Measurements from ENCODE around the gene SPX. TPM values are rescaled to one million over a fixed set of nuclear protein-coding genes. Genes with fewer than 3 reads are reported as not detected.

Gene SPX
- total RNA-seq, 2 donors from 2014 or later = 0.30 to 0.39 TPM

GRCh38 chr12:21559855-21560569 lies 33.9 kb downstream of the SPX start:
- Mint-ChIP-seq H3K27ac (no peak overlapping the region), H3K9me3 (no peaks in the 10 kb centered on the region), H3K36me3 (no peaks in the 10 kb centered on the region)
- ATAC-seq (peak; percentile 56 to 87), DNase-seq (ENCODE audit: low spot score in 2 of 2) (no peak)

DNA sequence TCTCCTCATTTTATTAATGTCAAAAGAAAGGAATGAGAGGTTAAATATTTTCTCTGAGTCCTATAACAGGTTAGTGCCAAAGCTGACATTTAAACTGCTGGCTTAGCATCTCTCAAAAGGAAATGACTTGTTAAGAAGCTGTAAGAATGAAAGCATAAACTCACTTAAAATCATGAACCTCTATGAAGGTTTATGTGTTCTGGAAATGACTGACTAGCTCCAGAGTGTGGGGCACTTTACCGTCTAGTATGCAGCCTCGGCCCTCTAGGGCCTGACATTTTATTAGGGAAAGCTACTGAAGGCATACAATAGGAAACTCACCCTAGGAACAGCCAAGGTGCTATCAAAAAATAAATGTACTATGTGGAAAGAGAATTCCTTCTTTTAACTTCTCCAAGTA lies 35.1 kb downstream of the SPX start:
- peak; percentile 59 to 85 for ATAC-seq
- Mint-ChIP-seq H3K27ac (no peak overlapping the region), H3K9me3 (no peaks in the 10 kb centered on the region), H3K36me3 (no peaks in the 10 kb centered on the region)
- no peak for DNase-seq (ENCODE audit: low spot score in 2 of 2)

- no peaks in the 10 kb centered on the region for H3K9me3 Mint-ChIP-seq
- DNase-seq (ENCODE audit: low spot score in 2 of 2) = no peak
- H3K27ac Mint-ChIP-seq = no peak overlapping the region
- no peak for ATAC-seq
- no peaks in the 10 kb centered on the region for H3K36me3 Mint-ChIP-seq
These were observed 36.8 kb downstream of the SPX start for GRCh38 chr12:21562859-21563258.

GRCh38 chr12:21566223-21566906 lies 40.3 kb downstream of the SPX start:
- H3K36me3 Mint-ChIP-seq = no peaks in the 10 kb centered on the region

DNA sequence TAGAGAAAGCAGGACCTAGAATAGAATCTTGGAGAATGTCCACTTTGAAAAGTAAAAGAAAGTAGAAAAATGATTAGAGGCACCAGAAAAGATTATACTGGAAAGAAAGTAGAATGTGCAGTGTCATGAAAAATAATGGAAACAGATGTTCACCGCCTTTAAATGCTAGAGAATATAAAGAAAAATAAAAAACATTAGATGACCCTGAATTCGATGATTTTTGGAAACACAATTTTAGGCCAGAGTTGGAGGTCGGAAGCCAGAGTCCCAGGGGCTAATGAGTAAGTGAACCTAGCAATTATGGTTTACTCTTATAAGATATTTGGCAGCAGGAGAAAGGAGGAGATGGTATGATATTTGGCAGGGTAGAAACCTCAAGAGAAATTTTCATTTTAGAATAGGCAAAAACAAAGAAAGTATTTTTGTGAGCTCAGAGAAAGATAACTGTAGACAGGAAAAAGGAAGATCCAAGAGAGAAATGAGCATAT lies 40.9 kb downstream of the SPX start:
- Mint-ChIP-seq H3K27ac (no peak overlapping the region), H3K36me3 (no peaks in the 10 kb centered on the region), H3K9me3 (no peaks in the 10 kb centered on the region)
- no peak for DNase-seq (ENCODE audit: low spot score in 2 of 2)
- ATAC-seq = no peak

More at GRCh38 chr12:21566223-21566906, 40.3 kb downstream of the SPX start:
- Mint-ChIP-seq H3K9me3 (no peaks in the 10 kb centered on the region), H3K27ac (no peak overlapping the region)
- DNase-seq (ENCODE audit: low spot score in 2 of 2) = no peak
- ATAC-seq = no peak

DNA sequence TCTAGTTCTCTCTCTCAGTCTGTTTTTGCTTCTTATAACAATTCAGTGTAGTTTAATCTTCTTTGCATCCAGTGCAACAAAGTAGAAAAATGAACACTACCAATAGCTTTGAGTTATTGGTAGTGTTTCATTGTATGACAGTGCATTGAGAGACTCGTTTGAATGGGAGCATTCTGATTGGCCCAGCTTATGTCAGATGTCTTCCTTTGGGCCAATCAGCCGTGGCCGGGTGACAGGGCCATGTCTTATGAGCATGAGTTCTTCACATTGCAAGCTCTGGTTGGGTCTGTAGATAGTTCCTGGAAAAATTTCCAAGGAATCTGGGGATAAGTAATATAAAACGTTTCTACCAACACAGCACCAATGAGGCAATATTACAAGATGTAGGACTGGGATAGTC lies 42.0 kb downstream of the SPX start:
- no peak for ATAC-seq
- no peaks in the 10 kb centered on the region for H3K36me3 Mint-ChIP-seq
- DNase-seq (ENCODE audit: low spot score in 2 of 2) = no peak
- H3K27ac Mint-ChIP-seq = no peak overlapping the region
- H3K9me3 Mint-ChIP-seq = no peaks in the 10 kb centered on the region

- H3K9me3 Mint-ChIP-seq = no peaks in the 10 kb centered on the region
- DNase-seq (ENCODE audit: low spot score in 2 of 2) (no peak), ATAC-seq (no peak)
- H3K27ac Mint-ChIP-seq = no peak overlapping the region
- H3K36me3 Mint-ChIP-seq = no peaks in the 10 kb centered on the region
These were observed 45.0 kb downstream of the SPX start for GRCh38 chr12:21571046-21571445.

DNA sequence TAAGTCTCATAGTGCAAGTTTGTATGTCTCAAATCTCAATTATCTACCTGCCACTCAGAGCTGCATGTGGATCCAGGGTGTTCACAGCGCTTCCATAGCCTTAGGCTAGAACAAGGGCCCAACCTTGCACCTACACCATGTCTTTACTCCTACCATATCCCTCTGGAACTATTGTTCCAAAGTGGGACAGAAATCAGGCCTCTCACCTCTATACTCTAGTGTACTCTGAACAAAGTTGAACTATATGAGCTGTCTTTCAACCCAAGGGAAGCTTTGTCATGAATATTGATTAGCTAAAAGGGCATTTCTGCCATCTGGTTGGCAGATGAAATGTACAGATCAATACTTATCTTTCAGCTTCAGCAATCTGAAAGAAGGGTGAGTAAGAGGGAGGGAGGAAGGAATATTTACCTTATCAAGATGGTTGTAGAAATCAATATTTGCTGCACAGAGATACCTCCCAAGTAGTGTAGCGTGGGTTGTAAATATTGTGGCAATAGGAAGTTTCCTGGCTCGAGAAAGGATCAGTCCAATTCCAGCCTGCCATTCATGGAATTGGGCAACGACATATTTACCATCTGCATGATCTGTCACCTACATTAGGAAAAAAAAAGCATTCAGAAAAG lies 47.8 kb downstream of the SPX start:
- no peak overlapping the region for H3K27ac Mint-ChIP-seq
- DNase-seq (ENCODE audit: low spot score in 2 of 2) = no peak
- H3K36me3 Mint-ChIP-seq = no peaks in the 10 kb centered on the region
- ATAC-seq = no peak
- H3K9me3 Mint-ChIP-seq = no peaks in the 10 kb centered on the region

GRCh38 chr12:21576431-21576830 lies 50.3 kb downstream of the SPX start:
- Mint-ChIP-seq H3K9me3 (no peaks in the 10 kb centered on the region), H3K27ac (no peak overlapping the region), H3K36me3 (peaks cover 0 to 5% of the 10 kb centered on the region in 2 donors)
- ATAC-seq (no peak), DNase-seq (ENCODE audit: low spot score in 2 of 2) (no peak)

DNA sequence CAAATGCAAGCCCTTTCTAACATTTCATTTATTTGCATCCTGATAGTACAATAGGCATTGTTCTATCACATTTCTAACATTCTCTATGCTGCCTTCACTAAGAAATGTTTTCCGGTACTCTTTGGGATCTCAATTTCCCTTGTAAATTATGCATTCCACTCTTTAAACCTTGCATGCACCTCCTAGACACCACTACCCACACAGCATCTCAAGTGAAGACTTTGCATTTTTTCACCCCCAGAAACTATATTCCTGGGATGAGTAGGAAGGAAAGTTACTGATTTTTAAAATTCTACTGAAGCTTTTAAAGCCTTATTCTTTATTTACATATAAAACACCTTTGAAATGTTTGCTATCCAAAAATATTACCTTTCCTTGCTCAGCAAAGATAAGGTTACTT lies 51.4 kb downstream of the SPX start:
- H3K9me3 Mint-ChIP-seq = no peaks in the 10 kb centered on the region
- peaks cover 0 to 5% of the 10 kb centered on the region in 2 donors for H3K36me3 Mint-ChIP-seq
- no peak overlapping the region for H3K27ac Mint-ChIP-seq

DNA sequence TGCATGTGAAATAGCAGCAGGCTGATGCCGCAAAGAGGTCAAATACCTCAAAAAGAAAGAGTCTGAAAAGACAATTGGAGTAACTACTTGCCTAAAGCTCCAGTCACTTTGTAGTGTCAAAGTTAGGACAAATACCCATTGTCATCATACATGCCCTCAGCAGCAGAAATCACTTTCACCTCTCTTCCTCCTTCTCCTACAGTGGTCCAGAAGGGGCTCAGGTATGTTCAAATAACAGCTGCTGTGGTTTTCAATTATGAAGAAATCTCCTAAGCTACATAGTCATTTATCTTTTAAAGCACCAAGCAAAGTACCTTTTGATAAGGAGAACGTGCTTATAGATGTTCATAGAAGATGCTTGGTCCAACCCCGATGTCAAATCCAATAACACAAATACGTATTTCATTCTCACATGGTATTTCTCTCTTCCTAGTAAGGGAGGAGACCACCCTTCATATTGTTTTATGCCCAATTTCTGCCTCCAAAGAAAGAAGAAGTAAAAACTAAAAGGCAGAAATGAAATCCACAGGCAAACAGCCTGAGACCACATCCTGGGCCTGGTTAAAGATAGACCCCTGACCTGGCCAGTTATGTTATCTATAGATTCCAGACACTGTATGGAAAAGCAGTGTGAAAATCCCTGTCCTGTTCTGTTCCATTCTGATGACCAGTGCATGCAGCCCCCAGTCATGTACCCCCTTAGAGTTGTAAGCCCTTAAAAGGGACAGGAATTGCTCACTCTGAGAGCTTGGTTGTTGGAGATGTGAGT lies 54.8 kb downstream of the SPX start:
- DNase-seq (ENCODE audit: low spot score in 2 of 2) (no peak), ATAC-seq (no peak)
- H3K36me3 Mint-ChIP-seq = peaks cover 0 to 5% of the 10 kb centered on the region in 2 donors
- peaks cover 0 to 4% of the 10 kb centered on the region in 2 donors for H3K9me3 Mint-ChIP-seq
- H3K27ac Mint-ChIP-seq = no peak overlapping the region

More for the DNA sequence above, 51.4 kb downstream of the SPX start:
- ATAC-seq = no peak
- DNase-seq (ENCODE audit: low spot score in 2 of 2) = no peak

Other genes starting within 250 kb of the SPX start
- not detected for gene SLCO1A2, start 191.4 kb upstream of the SPX start, total RNA-seq
- not detected for gene IAPP, start 153.4 kb upstream of the SPX start, total RNA-seq
- gene PYROXD1, start 88.6 kb upstream of the SPX start, total RNA-seq = 10 to 100 TPM; 23.5 to 34.0 TPM
- gene RECQL, start 24.7 kb upstream of the SPX start, total RNA-seq = 100 to 1,000 TPM in 1 of 2 donors, 10 to 100 TPM in 1; 86.4 to 126 TPM
- 10 to 100 TPM; 29.4 to 63.0 TPM for gene GOLT1B, start 24.5 kb upstream of the SPX start, total RNA-seq
- gene GYS2, start 78.6 kb downstream of the SPX start, total RNA-seq = not detected
- gene LDHB, start 131.5 kb downstream of the SPX start, total RNA-seq = 1,000 to 10,000 TPM; 1,506 to 1,689 TPM
- not detected for gene KCNJ8, start 248.4 kb downstream of the SPX start, total RNA-seq